ENCODE results near the gene CENPS.

Gene CENPS

GRCh38 chr1:10400013-10400412 lies 30.2 kb upstream of the CENPS start:
- ATAC-seq, result no peak

GRCh38 chr1:10401281-10401680 lies 29.0 kb upstream of the CENPS start:
- ATAC-seq, result no peak
- TF ChIP-seq ZNF8 (CRISPR knock-in tag; IDR thresholded peaks at IDR 0.05) (no peak), OSR1 (CRISPR knock-in tag; IDR thresholded peaks at IDR 0.05) (no peak), RARB (CRISPR knock-in tag; IDR thresholded peaks at IDR 0.05) (no peak), CSDC2 (CRISPR knock-in tag; IDR thresholded peaks at IDR 0.05) (no peak), ZNF70 (CRISPR knock-in tag; IDR thresholded peaks at IDR 0.05) (no peak), BACH2 (CRISPR knock-in tag; IDR thresholded peaks at IDR 0.05; ENCODE audit: borderline replicate concordance) (no peak), TCF4 (CRISPR knock-in tag; IDR thresholded peaks at IDR 0.05; ENCODE audit: borderline replicate concordance) (no peak), TOX (CRISPR knock-in tag; IDR thresholded peaks at IDR 0.05; ENCODE audit: borderline replicate concordance) (no peak), ISL1 (CRISPR knock-in tag; IDR thresholded peaks at IDR 0.05) (no peak), PPARA (CRISPR knock-in tag; IDR thresholded peaks at IDR 0.05; ENCODE audit: borderline replicate concordance) (no peak), PATZ1 (CRISPR knock-in tag; IDR thresholded peaks at IDR 0.05; ENCODE audit: borderline replicate concordance) (no peak), TSHZ2 (CRISPR knock-in tag; IDR thresholded peaks at IDR 0.05) (no peak), ZFP30 (CRISPR knock-in tag; IDR thresholded peaks at IDR 0.05) (no peak), ARNTL (CRISPR knock-in tag; IDR thresholded peaks at IDR 0.05; ENCODE audit: borderline replicate concordance, low read depth) (no peak), ESRRG (CRISPR knock-in tag; IDR thresholded peaks at IDR 0.05) (no peak), CSRNP3 (CRISPR knock-in tag; IDR thresholded peaks at IDR 0.05) (no peak)

More at GRCh38 chr1:10400013-10400412, 30.2 kb upstream of the CENPS start:
- TF ChIP-seq OSR1 (CRISPR knock-in tag; IDR thresholded peaks at IDR 0.05) (no peak), ZNF8 (CRISPR knock-in tag; IDR thresholded peaks at IDR 0.05) (no peak), ZC3H10 (CRISPR knock-in tag; IDR thresholded peaks at IDR 0.05) (no peak), SNAI2 (CRISPR knock-in tag; IDR thresholded peaks at IDR 0.05) (no peak), CSDC2 (CRISPR knock-in tag; IDR thresholded peaks at IDR 0.05) (no peak), ZFP3 (CRISPR knock-in tag; IDR thresholded peaks at IDR 0.05) (no peak), ESRRG (CRISPR knock-in tag; IDR thresholded peaks at IDR 0.05) (no peak), GLIS3 (CRISPR knock-in tag; IDR thresholded peaks at IDR 0.05) (no peak)

GRCh38 chr1:10402729-10403274 lies 27.4 kb upstream of the CENPS start:
- ATAC-seq, result no peak
- no peak for TF ChIP-seq CSDC2 (CRISPR knock-in tag; IDR thresholded peaks at IDR 0.05)
- TF ChIP-seq CREB5 (CRISPR knock-in tag; IDR thresholded peaks at IDR 0.05; ENCODE audit: low read depth), result no peak
- TF ChIP-seq CSRNP3 (CRISPR knock-in tag; IDR thresholded peaks at IDR 0.05), result no peak
- TF ChIP-seq RARB (CRISPR knock-in tag; IDR thresholded peaks at IDR 0.05), result no peak
- TF ChIP-seq PPARA (CRISPR knock-in tag; IDR thresholded peaks at IDR 0.05; ENCODE audit: borderline replicate concordance), result no peak
- TF ChIP-seq GLIS3 (CRISPR knock-in tag; IDR thresholded peaks at IDR 0.05), result no peak
- no peak for TF ChIP-seq ISL1 (CRISPR knock-in tag; IDR thresholded peaks at IDR 0.05)
- no peak for TF ChIP-seq TOX (CRISPR knock-in tag; IDR thresholded peaks at IDR 0.05; ENCODE audit: borderline replicate concordance)
- TF ChIP-seq POU6F1 (CRISPR knock-in tag; IDR thresholded peaks at IDR 0.05; ENCODE audit: borderline replicate concordance, low read depth), result no peak
- TF ChIP-seq TSHZ2 (CRISPR knock-in tag; IDR thresholded peaks at IDR 0.05), result no peak
- no peak for TF ChIP-seq ZFP30 (CRISPR knock-in tag; IDR thresholded peaks at IDR 0.05)
- TF ChIP-seq ZNF565 (CRISPR knock-in tag; conservative IDR thresholded peaks at IDR 0.05; ENCODE audit: low read depth), result no peak
- no peak for TF ChIP-seq ARNTL (CRISPR knock-in tag; IDR thresholded peaks at IDR 0.05; ENCODE audit: borderline replicate concordance, low read depth)
- no peak for TF ChIP-seq OSR1 (CRISPR knock-in tag; IDR thresholded peaks at IDR 0.05)
- no peak for TF ChIP-seq TCF4 (CRISPR knock-in tag; IDR thresholded peaks at IDR 0.05; ENCODE audit: borderline replicate concordance)
- TF ChIP-seq ZC3H10 (CRISPR knock-in tag; IDR thresholded peaks at IDR 0.05), result no peak
- no peak for TF ChIP-seq ZFP3 (CRISPR knock-in tag; IDR thresholded peaks at IDR 0.05)
- no peak for TF ChIP-seq SNAI2 (CRISPR knock-in tag; IDR thresholded peaks at IDR 0.05)

Measured in SK-N-SH treated with all-trans-retinoic acid at 6 μM for 48 hours (cell line).